Osteoblast (primary cell): ENCODE data around the gene ILRUN. TPM values are rescaled to one million over a fixed set of nuclear protein-coding genes. Genes with fewer than 3 reads are reported as not detected.
A peak's percentile ranks its signal among the peaks of the same experiment; 100 is the strongest.
"Not testable (repeated sequence)": the region's sequence is repeated elsewhere in the genome, so short reads cannot be mapped to it uniquely, and the experiment has no call there.

Source experiments
- DNase-seq: peaks from one replicate; pipeline ENCODE4 v3.0.0; 2011; ENCODE audit warnings: low spot score, mixed read lengths; ENCODE audit not compliant: insufficient read length; ENCODE audit errors: missing footprints
- H2AFZ ChIP-seq: 2 replicates; pipeline ENCODE4 v1.6.0; 2011; ENCODE audit warnings: mild to moderate bottlenecking, low read length
- H3K27ac ChIP-seq: 2 replicates; pipeline ENCODE4 v1.5.1; 2011; ENCODE audit warnings: mild to moderate bottlenecking, low read depth, low read length, moderate library complexity
- H3K27me3 ChIP-seq: 2 replicates; pipeline ENCODE4 v1.6.0; 2012; ENCODE audit warnings: mild to moderate bottlenecking, control low read depth, inconsistent platforms, low read length, moderate library complexity; ENCODE audit not compliant: insufficient read depth
- H3K36me3 ChIP-seq: 2 replicates; pipeline ENCODE4 v1.5.1; 2011; ENCODE audit warnings: mild to moderate bottlenecking, low read length, control low read depth, moderate library complexity; ENCODE audit not compliant: insufficient read depth
- H3K4me1 ChIP-seq: 2 replicates; pipeline ENCODE4 v1.5.1; 2011; ENCODE audit warnings: mild to moderate bottlenecking, low read length, control low read depth, moderate library complexity; ENCODE audit not compliant: insufficient read depth
- H3K4me2 ChIP-seq: 2 replicates; pipeline ENCODE4 v1.6.0; 2011; ENCODE audit warnings: mild to moderate bottlenecking, low read length; ENCODE audit not compliant: insufficient read depth
- H3K4me3 ChIP-seq: fragments of 200-600 bp; sonication (generic); 3 replicates; pipeline ENCODE4 v1.5.1; 2012; ENCODE audit warnings: mild to moderate bottlenecking, low read length, inconsistent platforms; ENCODE audit not compliant: insufficient read depth
- H3K79me2 ChIP-seq: 2 replicates; pipeline ENCODE4 v1.6.0; 2012; ENCODE audit warnings: mild to moderate bottlenecking, low read length, control low read depth, inconsistent platforms; ENCODE audit not compliant: insufficient read depth
- H3K9me3 ChIP-seq: 2 replicates; pipeline ENCODE4 v1.5.1; 2011; ENCODE audit warnings: low read depth, low read length, control low read depth
- H4K20me1 ChIP-seq: 2 replicates; pipeline ENCODE4 v1.6.0; 2012; ENCODE audit warnings: mild to moderate bottlenecking, low read length, control low read depth; ENCODE audit not compliant: insufficient read depth
- total RNA-seq: library from RNA; depleted of rRNA; stranded (reverse); fragments of >200 nt; gene quantifications from 2 replicates; pipeline ENCODE4 v1.2.3, GENCODE V29; 2012
- TF ChIP-seq, protein P1 (sequence below): IDR thresholded peaks from 2 replicates; pipeline ENCODE4 v1.5.1; 2011; ENCODE audit warnings: mild to moderate bottlenecking, low read depth, low read length, moderate library complexity; ENCODE audit errors: extremely low read depth

The ILRUN gene
- total RNA-seq, 1 donor = 38.0 TPM

DNA sequence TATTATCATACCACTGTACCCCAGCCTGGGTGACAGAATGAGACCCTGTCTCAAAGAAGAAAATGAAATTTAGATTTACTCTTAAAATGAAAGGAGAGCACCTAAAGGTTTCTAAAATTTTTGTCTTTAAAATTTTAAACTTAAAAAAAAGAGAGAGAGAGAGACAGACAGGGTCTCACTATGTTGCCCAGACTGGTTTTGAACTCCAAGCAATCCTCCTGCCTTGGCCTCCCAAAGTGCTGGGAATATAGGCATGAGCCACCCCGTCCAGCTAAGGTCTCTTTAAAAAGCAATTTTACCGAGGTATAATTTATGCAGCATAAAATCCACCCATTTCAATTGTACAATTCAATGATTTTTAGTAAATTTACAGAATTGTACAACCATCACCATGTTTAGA lies 33.2 kb downstream of the ILRUN start:
- Histone ChIP-seq H4K20me1 (peaks cover 1% of the 10 kb centered on the region), H2AFZ (no peak overlapping the region), H3K4me1 (peaks cover 26% of the 10 kb centered on the region), H3K79me2 (peaks cover 88% of the 10 kb centered on the region), H3K9me3 (no peaks in the 10 kb centered on the region), H3K36me3 (no peaks in the 10 kb centered on the region), H3K4me2 (no peak overlapping the region), H3K27me3 (no peaks in the 10 kb centered on the region), H3K4me3 (no peak overlapping the region), H3K27ac (peak overlapping the region; percentile 78)
- DNase-seq = no peak
- TF ChIP-seq, protein P1, sequence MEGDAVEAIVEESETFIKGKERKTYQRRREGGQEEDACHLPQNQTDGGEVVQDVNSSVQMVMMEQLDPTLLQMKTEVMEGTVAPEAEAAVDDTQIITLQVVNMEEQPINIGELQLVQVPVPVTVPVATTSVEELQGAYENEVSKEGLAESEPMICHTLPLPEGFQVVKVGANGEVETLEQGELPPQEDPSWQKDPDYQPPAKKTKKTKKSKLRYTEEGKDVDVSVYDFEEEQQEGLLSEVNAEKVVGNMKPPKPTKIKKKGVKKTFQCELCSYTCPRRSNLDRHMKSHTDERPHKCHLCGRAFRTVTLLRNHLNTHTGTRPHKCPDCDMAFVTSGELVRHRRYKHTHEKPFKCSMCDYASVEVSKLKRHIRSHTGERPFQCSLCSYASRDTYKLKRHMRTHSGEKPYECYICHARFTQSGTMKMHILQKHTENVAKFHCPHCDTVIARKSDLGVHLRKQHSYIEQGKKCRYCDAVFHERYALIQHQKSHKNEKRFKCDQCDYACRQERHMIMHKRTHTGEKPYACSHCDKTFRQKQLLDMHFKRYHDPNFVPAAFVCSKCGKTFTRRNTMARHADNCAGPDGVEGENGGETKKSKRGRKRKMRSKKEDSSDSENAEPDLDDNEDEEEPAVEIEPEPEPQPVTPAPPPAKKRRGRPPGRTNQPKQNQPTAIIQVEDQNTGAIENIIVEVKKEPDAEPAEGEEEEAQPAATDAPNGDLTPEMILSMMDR = no peak

DNA sequence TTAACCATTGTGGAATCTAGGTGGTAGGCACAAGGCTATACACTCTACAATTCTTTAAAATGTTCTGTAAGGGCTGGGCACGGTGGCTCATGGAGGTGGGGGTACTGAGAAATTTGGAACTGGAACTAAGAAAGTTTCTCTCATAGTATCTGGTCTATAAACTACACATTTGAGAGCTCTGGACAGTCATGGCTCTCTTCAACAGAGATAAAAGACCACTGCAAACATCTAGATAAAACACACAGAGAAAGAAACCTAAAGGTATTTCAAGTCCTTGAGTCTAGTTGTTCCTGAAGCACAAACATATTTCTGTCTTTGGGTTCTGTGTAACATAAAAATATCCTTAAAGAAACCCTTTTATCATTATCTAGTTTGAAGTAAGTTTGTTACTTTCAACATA lies 35.2 kb downstream of the ILRUN start:
- TF ChIP-seq, protein P1 = no peak
- H3K27ac ChIP-seq = no peak overlapping the region
- H3K4me2 ChIP-seq = no peak overlapping the region
- peaks cover 41% of the 10 kb centered on the region for H3K4me1 ChIP-seq
- no peak overlapping the region for H3K4me3 ChIP-seq
- peaks cover 5% of the 10 kb centered on the region for H4K20me1 ChIP-seq
- peaks cover 74% of the 10 kb centered on the region for H3K79me2 ChIP-seq
- no peaks in the 10 kb centered on the region for H3K9me3 ChIP-seq
- DNase-seq = no peak
- no peak overlapping the region for H2AFZ ChIP-seq
- no peaks in the 10 kb centered on the region for H3K27me3 ChIP-seq
- no peaks in the 10 kb centered on the region for H3K36me3 ChIP-seq

DNA sequence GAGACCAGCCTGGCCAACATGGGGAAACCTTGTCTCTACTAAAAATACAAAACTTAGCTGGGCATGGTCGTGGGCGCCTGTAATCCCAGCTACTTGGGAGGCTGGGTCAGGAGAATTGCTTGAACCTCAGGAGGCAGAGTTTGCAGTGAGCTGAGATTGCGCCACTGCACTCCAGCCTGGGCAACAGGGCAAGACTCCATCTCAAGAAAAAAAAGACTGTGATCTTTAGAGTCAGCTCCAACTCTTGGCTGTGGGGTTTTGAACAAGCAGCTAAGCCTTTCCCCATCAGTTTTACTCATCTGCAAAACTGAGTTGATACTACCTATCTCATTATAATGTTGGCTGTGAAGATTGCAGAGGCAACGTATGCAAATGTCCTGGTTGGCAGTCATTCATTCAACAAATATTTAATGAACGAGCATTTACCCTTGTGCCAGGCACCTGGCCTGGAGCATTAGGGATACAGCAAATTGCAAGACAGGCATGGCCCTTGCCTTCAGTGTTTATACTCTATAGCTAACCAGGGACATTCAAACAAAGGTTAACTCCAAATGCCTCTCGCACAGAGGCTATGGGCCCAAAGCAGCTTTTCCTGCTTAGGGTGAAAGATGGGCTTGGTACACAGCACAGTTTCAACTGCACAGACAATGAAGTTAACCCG lies 37.8 kb downstream of the ILRUN start:
- DNase-seq = no peak
- Histone ChIP-seq H4K20me1 (peaks cover 5% of the 10 kb centered on the region), H3K4me2 (no peak overlapping the region), H3K36me3 (peaks cover 9% of the 10 kb centered on the region), H3K27me3 (no peaks in the 10 kb centered on the region), H3K4me3 (no peak overlapping the region), H3K9me3 (no peaks in the 10 kb centered on the region), H3K79me2 (peaks cover 80% of the 10 kb centered on the region), H2AFZ (no peak overlapping the region), H3K4me1 (peaks cover 32% of the 10 kb centered on the region), H3K27ac (peak overlapping the region; percentile 19)
- TF ChIP-seq, protein P1 = no peak

DNA sequence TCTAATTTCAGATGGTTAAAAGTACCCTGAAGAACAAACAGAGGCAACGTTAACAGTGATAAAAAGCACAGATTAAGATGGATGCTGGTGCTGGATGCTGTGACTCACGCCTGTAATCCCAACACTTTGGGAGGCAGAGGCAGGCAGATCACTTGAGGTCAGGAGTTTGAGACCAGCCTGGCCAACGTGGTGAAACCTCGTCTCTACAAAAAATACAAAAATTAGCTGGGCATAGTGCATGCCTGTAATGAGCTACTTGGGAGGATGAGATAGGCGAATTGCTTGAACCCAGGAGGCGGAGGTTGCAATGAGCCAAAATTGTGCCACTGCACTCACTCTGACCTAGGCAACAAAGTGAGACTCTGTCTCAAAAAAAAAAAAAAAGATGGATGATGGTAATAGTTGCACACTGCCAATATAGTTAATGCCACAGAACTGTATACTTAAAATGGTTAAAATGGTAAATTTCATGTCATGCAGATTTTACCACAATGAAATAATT lies 38.5 kb downstream of the ILRUN start:
- Histone ChIP-seq H2AFZ (peak overlapping the region; percentile 42), H3K4me3 (peak overlapping the region; percentile 67), H3K27ac (peak overlapping the region; percentile 91), H3K79me2 (peaks cover 79% of the 10 kb centered on the region), H3K36me3 (peaks cover 14% of the 10 kb centered on the region), H3K4me1 (peaks cover 30% of the 10 kb centered on the region), H3K4me2 (peak overlapping the region; percentile 90)
- not testable (repeated sequence) for H3K27me3 ChIP-seq, H4K20me1 ChIP-seq, H3K9me3 ChIP-seq
- peak; percentile 32 for DNase-seq
